Heart left ventricle (tissue), 13 donors: ENCODE measurements around the gene COLEC12.

ENCODE experiments used
- CTCF ChIP-seq, 12 donors: fragments of 200-600 bp; sonication (generic) in 4 of 12; IDR thresholded peaks; one replicate each; pipeline versions ENCODE4 v1.5.0 to v1.8.0; 2018 to 2022; ENCODE audit warnings: antibody characterized with exemption in 12 of 12, mild to moderate bottlenecking in 5 of 12
- POLR2A ChIP-seq, 2 donors: fragments of 450-650 bp; IDR thresholded peaks; one replicate each; pipeline ENCODE4 v1.6.1; 2017; ENCODE audit warnings: antibody characterized with exemption in 2 of 2, mild to moderate bottlenecking in 2 of 2, moderate library complexity in 2 of 2
- donor health status: ischemic (EF 13 %, LVEDD 7.1; RV severe dilation, severe dysfunction).
- donor health status: DM: no; HTN: yes; CAD: no.
- donor health status: DM: no; HTN: no; CAD: no.
- donor health status: ischemic (EF 25% LVEDD 6.9; RV normal size, moderate dysfunction).
- donor health status: ischemic (EF 25% LVEDD 5.7; RV mildly dilated, moderate dysfunction).
- donor health status: ischemic (EF 35%, LVEDD 5.7; RV mildly dilated, moderate dysfunction).
- donor health status: nonischemic (EF 11% LVEDD 7.7; RV severe dilation, severe dysfunction).
- donor health status: DM: yes; HTN: yes; CAD: no.
- donor health status: PGD.
- donor health status: ischemic (EF 29% LVEDD 5.4; RV normal size, mild dysfunction).
- donor health status: nonischemic (EF 23%, LVEDD 6.1; RV moderate dilation, normal function).

- TF ChIP-seq CTCF (IDR thresholded peaks at IDR 0.05), result no peak
- no peak for TF ChIP-seq POLR2A (IDR thresholded peaks at IDR 0.05)
Observed at GRCh38 chr18:273525-273924, 227.0 kb downstream of the COLEC12 start.
